Urinary bladder (tissue), 4 donors: ENCODE data around the gene RRP1B. TPM values are rescaled to one million over a fixed set of nuclear protein-coding genes. Genes with fewer than 3 reads are reported as not detected.

Experiments used
- DNase-seq: peaks from one replicate; pipeline ENCODE4 v3.0.0-alpha.2; 2015; ENCODE audit errors: extremely low spot score
- H3K27ac ChIP-seq: one replicate; pipeline ENCODE4 v1.5.1; 2013; ENCODE audit warnings: low read depth, mild to moderate bottlenecking, moderate library complexity
- H3K36me3 ChIP-seq: one replicate; pipeline ENCODE4 v1.6.1; 2013; ENCODE audit warnings: mild to moderate bottlenecking, moderate library complexity; ENCODE audit not compliant: insufficient read depth
- H3K4me1 ChIP-seq: one replicate; pipeline ENCODE4 v1.6.1; 2013; ENCODE audit warnings: mild to moderate bottlenecking, moderate library complexity; ENCODE audit not compliant: insufficient read depth
- H3K4me3 ChIP-seq: one replicate; pipeline ENCODE4 v1.5.1; 2013; ENCODE audit warnings: low read depth, low read length
- WGBS: extraction: QIAGEN DNeasy Blood & Tissue Kit; methylation state at CpG from one replicate; pipeline ENCODE4 v1.1.7; 2013; 5-methylcytosine and 5-hydroxymethylcytosine counted together
- polyA plus RNA-seq: library from polyadenylated mRNA; stranded (reverse); fragments of 200-250 nt; gene quantifications from one replicate; pipeline ENCODE4 v1.2.3, GENCODE V29; 2013
- total RNA-seq: library from RNA; depleted of rRNA; stranded (reverse); fragments of >200 nt; gene quantifications from one replicate; pipeline ENCODE4 v1.2.3, GENCODE V29; 2014
- donor health status: healthy with polysubstance abuse.
- donor health status: healthy.

Gene RRP1B
- total and polyA plus RNA-seq, 2 donors: 13.5 to 17.2 TPM

GRCh38 chr21:43720539-43721166, 61.3 kb downstream of the RRP1B start:
- peaks cover 1% of the 10 kb centered on the region for H3K4me1 ChIP-seq
- no peak overlapping the region for H3K27ac ChIP-seq
- no peak overlapping the region for H3K4me3 ChIP-seq
- peaks cover 1% of the 10 kb centered on the region for H3K36me3 ChIP-seq
- WGBS: 82% methylated on average over 16 of the region's 16 CpGs
- no peak for DNase-seq

GRCh38 chr21:43721206-43721605, 61.8 kb downstream of the RRP1B start:
- Histone ChIP-seq H3K36me3 (peaks cover 1% of the 10 kb centered on the region), H3K4me1 (peaks cover 1% of the 10 kb centered on the region), H3K27ac (no peak overlapping the region), H3K4me3 (no peak overlapping the region)
- 95% methylated on average over 4 of the region's 4 CpGs for WGBS
- DNase-seq: no peak

DNA sequence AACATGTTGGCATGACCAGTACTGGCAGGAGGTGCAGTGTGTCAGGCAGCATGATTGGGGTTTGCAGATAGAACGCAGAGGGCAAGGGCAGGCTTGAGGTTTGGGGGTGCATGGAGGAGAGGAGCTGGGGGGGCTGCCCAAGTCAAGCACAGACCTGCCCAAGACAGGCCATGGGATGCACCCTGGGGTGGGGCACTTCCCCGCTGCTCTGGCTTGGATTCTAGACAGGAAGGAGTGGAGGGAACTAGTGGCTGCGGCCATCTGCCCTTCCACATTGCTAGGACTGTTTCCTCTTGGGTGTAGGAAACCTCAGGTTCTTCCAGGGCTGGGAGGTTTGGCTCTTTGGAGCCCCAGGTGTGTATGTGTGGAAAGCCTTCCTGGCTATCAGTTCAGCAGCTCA, 62.6 kb downstream of the RRP1B start:
- 87% methylated on average over 3 of the region's 3 CpGs for WGBS
- Histone ChIP-seq H3K27ac (no peak overlapping the region), H3K4me1 (peaks cover 3% of the 10 kb centered on the region), H3K4me3 (no peak overlapping the region), H3K36me3 (peaks cover 1% of the 10 kb centered on the region)
- no peak for DNase-seq

DNA sequence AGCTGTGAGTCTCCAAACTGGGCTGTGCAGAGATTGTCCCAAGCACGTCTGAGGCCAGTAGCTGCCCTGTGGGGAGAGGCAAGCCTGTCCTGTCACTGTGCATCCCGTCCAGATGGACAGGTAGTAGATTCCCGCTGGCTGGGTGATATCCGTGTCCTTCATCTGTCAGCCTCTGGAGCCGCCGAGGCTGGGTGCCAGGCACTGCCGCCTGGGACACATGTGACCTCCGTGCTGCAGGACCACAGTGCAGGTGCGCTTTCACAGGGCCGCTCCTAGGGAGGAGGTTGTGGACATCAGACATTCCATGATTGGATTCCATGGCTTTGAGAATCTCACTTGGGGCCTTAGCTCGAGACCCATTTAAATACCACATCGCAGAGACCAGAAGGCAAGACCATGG, 64.3 kb downstream of the RRP1B start:
- no peak for DNase-seq
- Histone ChIP-seq H3K4me1 (peaks cover 3% of the 10 kb centered on the region), H3K4me3 (no peak overlapping the region), H3K27ac (no peak overlapping the region), H3K36me3 (peaks cover 1% of the 10 kb centered on the region)
- 93% methylated on average over 12 of the region's 12 CpGs for WGBS

- 70% methylated on average over 21 of the region's 21 CpGs for WGBS
- H3K4me3 ChIP-seq: no peak overlapping the region
- DNase-seq: no peak
- peaks cover 1% of the 10 kb centered on the region for H3K36me3 ChIP-seq
- no peak overlapping the region for H3K27ac ChIP-seq
- H3K4me1 ChIP-seq: peaks cover 2% of the 10 kb centered on the region
Measured at GRCh38 chr21:43726686-43727518, 67.5 kb downstream of the RRP1B start.

DNA sequence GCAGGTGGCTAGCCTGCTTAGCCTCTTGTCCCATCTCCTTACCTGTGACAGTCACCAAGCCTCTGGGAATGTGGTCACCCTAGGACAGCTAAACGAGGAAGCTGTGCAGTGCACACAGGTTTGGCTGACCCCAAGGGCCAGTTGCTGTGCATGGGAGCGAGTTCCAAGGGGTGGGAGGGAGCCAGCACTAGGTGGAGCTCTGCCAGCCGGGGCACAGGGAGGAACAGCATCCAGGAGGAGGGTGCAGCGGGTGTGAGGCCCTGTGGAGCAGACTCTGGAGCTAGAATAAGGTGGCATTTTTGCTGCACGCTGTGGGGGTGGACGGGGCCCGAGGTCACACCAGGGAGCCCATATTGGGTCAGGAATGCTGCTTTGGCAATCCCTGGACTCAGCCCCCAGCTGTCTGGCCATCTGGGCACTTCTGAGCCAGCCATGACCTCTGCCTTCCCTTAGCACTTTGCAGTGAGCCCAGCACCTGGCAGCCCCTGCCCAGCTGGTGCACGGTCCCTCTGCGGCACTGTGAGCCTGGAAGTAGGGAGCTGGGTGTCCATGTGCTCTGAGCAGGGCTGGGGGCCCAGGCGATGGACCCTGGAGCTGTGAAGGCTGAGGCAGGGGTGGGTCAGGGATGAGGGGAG, 68.3 kb downstream of the RRP1B start:
- 58% methylated on average over 10 of the region's 10 CpGs for WGBS
- DNase-seq: no peak
- Histone ChIP-seq H3K27ac (peak overlapping the region; percentile 71), H3K36me3 (peaks cover 1% of the 10 kb centered on the region), H3K4me1 (peaks cover 2% of the 10 kb centered on the region), H3K4me3 (no peak overlapping the region)

DNA sequence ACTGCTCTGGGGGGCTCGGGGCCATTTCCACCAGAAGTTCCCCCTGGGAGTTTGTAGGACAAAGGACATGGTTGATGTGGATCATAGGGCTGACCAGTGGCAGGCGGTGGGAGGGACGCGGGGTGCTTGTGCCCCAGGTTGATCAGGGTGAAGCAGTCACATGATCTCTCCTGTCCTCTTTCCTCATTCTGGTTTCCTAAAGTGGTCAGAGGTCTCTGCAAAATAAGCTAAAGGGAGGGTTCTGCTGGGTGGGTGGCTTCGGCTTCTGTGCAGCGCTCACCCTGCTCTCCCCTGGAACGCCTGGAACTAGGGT, 68.8 kb downstream of the RRP1B start:
- Histone ChIP-seq H3K4me1 (peaks cover 2% of the 10 kb centered on the region), H3K27ac (peak overlapping the region; percentile 71), H3K4me3 (no peak overlapping the region), H3K36me3 (peaks cover 1% of the 10 kb centered on the region)
- WGBS: 13% methylated on average over 7 of the region's 7 CpGs
- no peak for DNase-seq

DNA sequence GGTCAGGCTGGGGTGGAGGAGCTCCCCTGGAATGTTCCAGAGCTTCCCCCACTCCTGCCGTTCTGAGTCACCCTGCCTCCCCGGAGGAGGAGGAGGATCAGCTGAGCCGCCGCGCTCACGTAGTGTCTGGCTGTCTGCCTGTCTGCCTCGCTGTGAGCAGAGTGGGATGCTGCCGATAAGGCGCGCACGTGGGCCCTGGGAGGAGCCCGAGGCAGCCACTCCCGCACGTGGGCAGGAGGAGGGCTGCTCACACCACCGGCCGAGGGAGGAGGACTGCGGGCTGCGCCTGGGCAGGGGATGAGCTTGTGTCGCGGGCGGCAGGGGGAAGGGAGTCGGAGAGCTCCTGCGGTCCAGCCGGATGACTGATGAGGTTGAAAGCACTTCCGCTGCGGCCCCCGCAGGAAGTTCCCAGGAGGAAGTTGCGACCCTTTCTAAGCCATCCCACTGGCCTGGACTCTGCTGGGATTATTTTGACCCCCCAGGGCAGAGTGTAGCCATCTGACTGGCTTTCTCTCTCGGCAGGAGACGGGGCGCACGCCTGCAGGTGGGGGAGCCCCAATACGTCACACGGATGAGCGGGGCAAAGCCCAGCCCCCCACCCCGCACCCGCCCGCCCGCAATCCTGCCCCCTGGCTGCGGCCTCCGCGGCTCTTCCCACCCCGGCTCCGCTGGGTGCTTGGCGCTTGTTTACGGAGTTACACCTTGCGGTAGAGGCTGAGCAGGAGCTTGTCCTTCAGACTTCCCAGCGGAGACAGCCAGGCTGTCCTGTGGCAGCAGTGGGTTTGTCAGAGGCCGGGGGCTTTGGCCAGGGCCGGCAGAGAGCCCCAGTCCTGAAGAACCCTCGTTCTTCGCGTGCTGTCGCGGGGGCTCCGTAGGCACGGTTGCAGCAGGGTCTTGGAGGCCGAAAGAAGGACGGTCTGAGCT, 69.4 kb downstream of the RRP1B start:
- WGBS: 5% methylated on average over 59 of the region's 59 CpGs
- H3K4me1 ChIP-seq: peaks cover 2% of the 10 kb centered on the region
- H3K27ac ChIP-seq: no peak overlapping the region

DNA sequence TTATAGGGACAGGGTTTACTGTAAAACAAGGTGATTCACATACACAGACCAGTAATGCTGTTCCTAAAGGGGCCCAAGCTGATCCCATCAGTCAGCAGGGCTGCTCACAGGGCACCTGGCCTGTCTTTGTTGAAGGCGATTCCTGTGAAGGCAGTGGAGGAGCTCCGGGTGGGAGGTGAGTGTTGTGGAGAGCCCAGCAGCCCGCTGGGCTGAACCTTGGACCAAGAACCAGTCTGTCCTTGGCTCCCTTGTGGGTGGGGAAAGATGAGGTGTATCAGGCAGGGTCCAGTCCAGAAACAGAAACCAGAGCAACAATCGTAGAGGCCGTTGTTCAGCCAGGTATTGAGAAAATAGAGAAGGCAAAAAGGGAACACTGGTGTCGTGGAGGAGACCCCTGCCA, 72.1 kb downstream of the RRP1B start:
- no peak for DNase-seq
- peaks cover 2% of the 10 kb centered on the region for H3K4me1 ChIP-seq
- no peak overlapping the region for H3K4me3 ChIP-seq
- 89% methylated on average over 6 of the region's 6 CpGs for WGBS
- H3K27ac ChIP-seq: no peak overlapping the region
- H3K36me3 ChIP-seq: no peaks in the 10 kb centered on the region

More for the DNA sequence above, 69.4 kb downstream of the RRP1B start:
- peak overlapping the region; percentile 33 for H3K4me3 ChIP-seq
- peak; percentile 85 for DNase-seq
- peaks cover 1% of the 10 kb centered on the region for H3K36me3 ChIP-seq

DNA sequence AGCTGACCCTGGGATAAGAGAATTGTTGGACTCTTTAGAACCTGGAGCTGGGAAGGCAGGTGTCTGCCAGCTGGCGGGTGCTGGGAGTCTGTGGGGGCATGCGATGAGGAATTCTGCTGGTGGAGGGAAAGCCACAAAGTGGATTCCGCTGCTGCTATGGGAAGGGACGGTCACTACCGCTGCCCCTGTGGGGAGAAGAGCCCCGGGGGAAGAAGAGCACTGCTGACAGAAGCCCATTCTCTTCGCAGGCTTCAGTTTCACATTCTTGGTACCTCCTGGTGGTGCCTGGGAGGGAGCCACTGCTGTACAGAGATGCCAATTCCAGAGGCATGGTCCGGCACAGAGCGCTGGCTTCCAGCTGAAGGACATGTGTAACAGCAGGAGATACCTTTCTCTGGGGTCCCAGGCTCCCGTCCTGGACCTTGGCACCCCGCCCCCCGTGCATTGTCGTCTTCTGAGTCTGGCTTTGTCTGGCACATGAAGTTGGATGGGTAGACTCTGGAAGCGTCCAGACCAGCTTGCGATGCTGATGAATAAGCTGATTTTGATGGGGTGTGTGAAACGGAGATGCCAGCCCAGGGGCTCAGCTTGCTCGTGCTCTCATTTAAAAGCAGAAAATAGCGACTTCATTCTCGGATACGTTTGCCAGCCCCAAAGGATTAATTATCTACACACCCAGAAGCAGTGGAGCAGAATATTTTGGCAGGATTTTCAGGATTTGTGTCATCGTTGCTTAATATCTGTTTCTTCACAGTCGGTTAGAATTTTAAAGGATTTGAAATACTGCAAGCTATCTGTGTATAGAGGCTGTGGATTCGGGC, 72.7 kb downstream of the RRP1B start:
- H3K4me3 ChIP-seq: no peak overlapping the region
- DNase-seq: no peak
- no peaks in the 10 kb centered on the region for H3K4me1 ChIP-seq
- WGBS: 80% methylated on average over 23 of the region's 23 CpGs
- no peak overlapping the region for H3K27ac ChIP-seq
- H3K36me3 ChIP-seq: no peaks in the 10 kb centered on the region

- DNase-seq: no peak
- H3K4me1 ChIP-seq: no peaks in the 10 kb centered on the region
- H3K36me3 ChIP-seq: no peaks in the 10 kb centered on the region
- 41% methylated on average over 10 of the region's 10 CpGs for WGBS
- no peak overlapping the region for H3K4me3 ChIP-seq
- H3K27ac ChIP-seq: no peak overlapping the region
Measured at GRCh38 chr21:43733060-43733459, 73.7 kb downstream of the RRP1B start.

DNA sequence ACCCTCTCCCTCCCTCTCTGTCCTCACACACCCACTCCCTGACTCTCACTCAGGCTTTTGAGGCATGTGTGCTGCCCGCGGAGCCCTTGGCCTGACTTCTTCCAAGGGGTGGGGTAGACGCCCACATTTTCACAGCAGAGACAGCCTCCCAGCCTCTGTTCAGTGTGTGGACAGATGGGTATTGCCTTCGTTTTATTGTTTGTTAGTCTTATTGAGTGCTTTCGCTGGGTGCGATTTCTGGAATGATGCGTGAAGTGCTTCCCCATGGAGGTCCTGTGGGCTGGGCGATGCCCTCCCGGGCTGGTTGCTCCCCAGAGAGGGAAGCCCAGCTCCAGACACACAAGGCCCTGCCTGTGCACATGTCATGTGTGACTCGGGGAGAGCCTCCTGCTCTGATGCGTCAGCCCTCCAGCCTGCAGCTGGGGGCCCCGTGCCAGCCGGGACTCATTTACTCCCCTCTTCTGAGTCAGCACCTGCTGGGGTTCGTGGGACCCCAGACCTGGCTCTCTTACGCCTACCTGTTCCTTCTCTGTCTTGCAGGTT, 74.2 kb downstream of the RRP1B start:
- 65% methylated on average over 15 of the region's 15 CpGs for WGBS
- H3K4me3 ChIP-seq: no peak overlapping the region
- peak overlapping the region; percentile 27 for H3K27ac ChIP-seq
- no peaks in the 10 kb centered on the region for H3K4me1 ChIP-seq
- no peaks in the 10 kb centered on the region for H3K36me3 ChIP-seq
- no peak for DNase-seq
